ENCODE measurements around the gene KRCC1. TPM values are rescaled to one million over a fixed set of nuclear protein-coding genes. Genes with fewer than 3 reads are reported as not detected.
"Not testable (repeated sequence)": the region's sequence is repeated elsewhere in the genome, so short reads cannot be mapped to it uniquely, and the experiment has no call there.

KRCC1 gene
- polyA plus RNA-seq, 1 experiment = 42.6 TPM

GRCh38 chr2:88002359-88002707 is 53.2 kb downstream of the KRCC1 start:
- POLR2A ChIA-PET = no interaction called here

GRCh38 chr2:88000474-88000873 is 55.1 kb downstream of the KRCC1 start:
- POLR2A ChIA-PET; H3K9me3 ChIP-seq (ENCODE audit: control insufficient read depth, insufficient read depth, low read length); H3K27me3 ChIP-seq (ENCODE audit: control insufficient read depth, insufficient read depth, low read length); DNase-seq (ENCODE audit: low read depth, low spot score); H3K4me3 ChIP-seq (ENCODE audit: low read depth, low read length); H3K27ac ChIP-seq (ENCODE audit: low read depth, low read length): not testable (repeated sequence)
- CTCF ChIA-PET = interaction anchor here (2.8 kb wide), 1 partner anchor 10 kb away, joined by 16 read pairs; no protein-coding TSS in a partner anchor

More at GRCh38 chr2:88002359-88002707, 53.2 kb downstream of the KRCC1 start:
- TF ChIP-seq, protein P1, sequence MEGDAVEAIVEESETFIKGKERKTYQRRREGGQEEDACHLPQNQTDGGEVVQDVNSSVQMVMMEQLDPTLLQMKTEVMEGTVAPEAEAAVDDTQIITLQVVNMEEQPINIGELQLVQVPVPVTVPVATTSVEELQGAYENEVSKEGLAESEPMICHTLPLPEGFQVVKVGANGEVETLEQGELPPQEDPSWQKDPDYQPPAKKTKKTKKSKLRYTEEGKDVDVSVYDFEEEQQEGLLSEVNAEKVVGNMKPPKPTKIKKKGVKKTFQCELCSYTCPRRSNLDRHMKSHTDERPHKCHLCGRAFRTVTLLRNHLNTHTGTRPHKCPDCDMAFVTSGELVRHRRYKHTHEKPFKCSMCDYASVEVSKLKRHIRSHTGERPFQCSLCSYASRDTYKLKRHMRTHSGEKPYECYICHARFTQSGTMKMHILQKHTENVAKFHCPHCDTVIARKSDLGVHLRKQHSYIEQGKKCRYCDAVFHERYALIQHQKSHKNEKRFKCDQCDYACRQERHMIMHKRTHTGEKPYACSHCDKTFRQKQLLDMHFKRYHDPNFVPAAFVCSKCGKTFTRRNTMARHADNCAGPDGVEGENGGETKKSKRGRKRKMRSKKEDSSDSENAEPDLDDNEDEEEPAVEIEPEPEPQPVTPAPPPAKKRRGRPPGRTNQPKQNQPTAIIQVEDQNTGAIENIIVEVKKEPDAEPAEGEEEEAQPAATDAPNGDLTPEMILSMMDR (IDR thresholded peaks at IDR 0.05; ENCODE audit: low read depth, low read length) = no peak
- Histone ChIP-seq H3K4me3 (ENCODE audit: low read depth, low read length) (no peak overlapping the region), H3K27ac (ENCODE audit: low read depth, low read length) (no peak overlapping the region), H3K9me3 (ENCODE audit: control insufficient read depth, insufficient read depth, low read length) (no peaks in the 10 kb centered on the region), H3K27me3 (ENCODE audit: control insufficient read depth, insufficient read depth, low read length) (no peaks in the 10 kb centered on the region)
- CTCF ChIA-PET = interaction anchor here (0.6 to 2.8 kb wide), 7 partner anchors 8 to 492 kb away, joined by 3 to 16 read pairs (median 4); no protein-coding TSS in a partner anchor
- no peak for DNase-seq (ENCODE audit: low read depth, low spot score)

GRCh38 chr2:87996570-87996969 is 59.0 kb downstream of the KRCC1 start:
- no peaks in the 10 kb centered on the region for H3K9me3 ChIP-seq (ENCODE audit: control insufficient read depth, insufficient read depth, low read length)
- TF ChIP-seq, protein P1 (IDR thresholded peaks at IDR 0.05; ENCODE audit: low read depth, low read length) = no peak
- DNase-seq (ENCODE audit: low read depth, low spot score) = no peak
- ChIA-PET POLR2A (no interaction called here), CTCF (no interaction called here)
- no peaks in the 10 kb centered on the region for H3K27me3 ChIP-seq (ENCODE audit: control insufficient read depth, insufficient read depth, low read length)
- H3K4me3 ChIP-seq (ENCODE audit: low read depth, low read length) = no peak overlapping the region
- no peak overlapping the region for H3K27ac ChIP-seq (ENCODE audit: low read depth, low read length)

GRCh38 chr2:87995756-87996155 is 59.8 kb downstream of the KRCC1 start:
- no peak for DNase-seq (ENCODE audit: low read depth, low spot score)
- POLR2A ChIA-PET = no interaction called here
- Histone ChIP-seq H3K27ac (ENCODE audit: low read depth, low read length) (no peak overlapping the region), H3K27me3 (ENCODE audit: control insufficient read depth, insufficient read depth, low read length) (no peaks in the 10 kb centered on the region), H3K4me3 (ENCODE audit: low read depth, low read length) (no peak overlapping the region), H3K9me3 (ENCODE audit: control insufficient read depth, insufficient read depth, low read length) (no peaks in the 10 kb centered on the region)
- TF ChIP-seq, protein P1 (IDR thresholded peaks at IDR 0.05; ENCODE audit: low read depth, low read length) = no peak
- CTCF ChIA-PET = no interaction called here

DNA sequence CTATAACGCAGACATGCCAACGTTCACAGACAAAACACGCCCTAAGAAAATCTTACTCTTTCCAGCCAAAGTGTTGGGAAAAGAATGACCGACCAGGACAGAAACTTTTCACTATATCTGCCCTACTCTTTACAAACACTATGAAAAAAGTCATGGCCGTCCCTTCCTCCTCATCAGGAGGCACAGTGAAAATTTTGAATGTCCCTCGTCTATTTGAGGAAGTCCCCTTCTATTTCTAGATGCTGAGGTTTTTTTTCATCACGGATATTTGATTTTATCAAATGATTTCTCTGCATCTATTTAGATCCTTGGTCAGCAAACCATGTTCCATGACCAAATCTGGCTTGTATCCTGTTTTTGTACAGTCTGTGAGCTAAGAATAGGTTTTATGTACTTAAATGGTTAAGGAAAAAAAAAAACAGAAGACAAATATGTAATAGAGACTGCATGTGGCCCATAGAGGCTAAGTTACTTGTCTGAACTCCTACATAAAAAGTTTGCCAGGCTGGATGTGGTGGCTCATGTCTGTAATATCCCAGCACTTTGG is 61.2 kb downstream of the KRCC1 start:
- H3K9me3 ChIP-seq (ENCODE audit: control insufficient read depth, insufficient read depth, low read length); H3K4me3 ChIP-seq (ENCODE audit: low read depth, low read length); DNase-seq (ENCODE audit: low read depth, low spot score); POLR2A ChIA-PET; H3K27me3 ChIP-seq (ENCODE audit: control insufficient read depth, insufficient read depth, low read length); CTCF ChIA-PET; H3K27ac ChIP-seq (ENCODE audit: low read depth, low read length): not testable (repeated sequence)

- H3K9me3 ChIP-seq (ENCODE audit: control insufficient read depth, insufficient read depth, low read length); CTCF ChIA-PET: not testable (repeated sequence)
These were observed 63.0 kb downstream of the KRCC1 start for GRCh38 chr2:87992569-87992968.

GRCh38 chr2:87987473-87987872 is 68.1 kb downstream of the KRCC1 start:
- H3K27ac ChIP-seq (ENCODE audit: low read depth, low read length); DNase-seq (ENCODE audit: low read depth, low spot score); H3K27me3 ChIP-seq (ENCODE audit: control insufficient read depth, insufficient read depth, low read length); POLR2A ChIA-PET; H3K4me3 ChIP-seq (ENCODE audit: low read depth, low read length); H3K9me3 ChIP-seq (ENCODE audit: control insufficient read depth, insufficient read depth, low read length); CTCF ChIA-PET: not testable (repeated sequence)

More at GRCh38 chr2:87992569-87992968, 63.0 kb downstream of the KRCC1 start:
- H3K27ac ChIP-seq (ENCODE audit: low read depth, low read length); H3K4me3 ChIP-seq (ENCODE audit: low read depth, low read length); DNase-seq (ENCODE audit: low read depth, low spot score); H3K27me3 ChIP-seq (ENCODE audit: control insufficient read depth, insufficient read depth, low read length); POLR2A ChIA-PET: not testable (repeated sequence)

GRCh38 chr2:87985902-87986301 is 69.7 kb downstream of the KRCC1 start:
- H3K4me3 ChIP-seq (ENCODE audit: low read depth, low read length); H3K27me3 ChIP-seq (ENCODE audit: control insufficient read depth, insufficient read depth, low read length); DNase-seq (ENCODE audit: low read depth, low spot score); CTCF ChIA-PET; H3K9me3 ChIP-seq (ENCODE audit: control insufficient read depth, insufficient read depth, low read length); H3K27ac ChIP-seq (ENCODE audit: low read depth, low read length); POLR2A ChIA-PET: not testable (repeated sequence)

GRCh38 chr2:87981182-87981581 is 74.4 kb downstream of the KRCC1 start:
- H3K27me3 ChIP-seq (ENCODE audit: control insufficient read depth, insufficient read depth, low read length); H3K4me3 ChIP-seq (ENCODE audit: low read depth, low read length); H3K9me3 ChIP-seq (ENCODE audit: control insufficient read depth, insufficient read depth, low read length); H3K27ac ChIP-seq (ENCODE audit: low read depth, low read length); DNase-seq (ENCODE audit: low read depth, low spot score); POLR2A ChIA-PET; CTCF ChIA-PET: not testable (repeated sequence)

Data from AG04450 (cell line).